Activated T-cell treated with anti-CD3 and anti-CD28 coated beads, Interleukin-2, amount 50 U/mL, for 1 hour (primary cell): Measurements from ENCODE around the gene CACNA1B.
"Not testable (repeated sequence)": the region's sequence is repeated elsewhere in the genome, so short reads cannot be mapped to it uniquely, and the experiment has no call there.

Experiments
- DNase-seq: peaks from one replicate; pipeline ENCODE4 v3.0.0-alpha.2; 2020

The CACNA1B gene

GRCh38 chr9:138077126-138077525, 199.5 kb downstream of the CACNA1B start:
- no peak for DNase-seq

GRCh38 chr9:138077898-138078540, 200.4 kb downstream of the CACNA1B start:
- no peak for DNase-seq

GRCh38 chr9:138078846-138079245, 201.3 kb downstream of the CACNA1B start:
- no peak for DNase-seq

- no peak for DNase-seq
Observed at GRCh38 chr9:138080979-138081378, 203.4 kb downstream of the CACNA1B start.

GRCh38 chr9:138082918-138083636, 205.5 kb downstream of the CACNA1B start:
- DNase-seq, result no peak

GRCh38 chr9:138083873-138084272, 206.3 kb downstream of the CACNA1B start:
- no peak for DNase-seq

GRCh38 chr9:138085568-138085967, 208.0 kb downstream of the CACNA1B start:
- DNase-seq, result no peak

- DNase-seq, result not testable (repeated sequence)
Observed at GRCh38 chr9:138092057-138092456, 214.5 kb downstream of the CACNA1B start.

- no peak for DNase-seq
Observed at GRCh38 chr9:138094028-138094427, 216.4 kb downstream of the CACNA1B start.

GRCh38 chr9:138095813-138096518, 218.4 kb downstream of the CACNA1B start:
- DNase-seq, result no peak

GRCh38 chr9:138096519-138096845, 218.9 kb downstream of the CACNA1B start:
- no peak for DNase-seq

- no peak for DNase-seq
Observed at GRCh38 chr9:138097501-138097991, 220.0 kb downstream of the CACNA1B start.

- no peak for DNase-seq
Observed at GRCh38 chr9:138098116-138098907, 220.7 kb downstream of the CACNA1B start.

- no peak for DNase-seq
Observed at GRCh38 chr9:138098908-138099791, 221.6 kb downstream of the CACNA1B start.

GRCh38 chr9:138099803-138100598, 222.4 kb downstream of the CACNA1B start:
- no peak for DNase-seq

GRCh38 chr9:138100711-138101350, 223.2 kb downstream of the CACNA1B start:
- DNase-seq, result no peak

GRCh38 chr9:138101444-138102234, 224.1 kb downstream of the CACNA1B start:
- DNase-seq, result no peak

GRCh38 chr9:138102246-138103051, 224.9 kb downstream of the CACNA1B start:
- no peak for DNase-seq
